Globus pallidus (tissue), 1 donor: ENCODE results near the gene TMEM100.
A peak's percentile ranks its signal among the peaks of the same experiment; 100 is the strongest.

Source experiments
- DNase-seq: peaks from one replicate; pipeline ENCODE4 v3.0.0-alpha.2; 2015; ENCODE audit warnings: low spot score

The TMEM100 gene

GRCh38 chr17:55717898-55718735 lies 4.5 kb downstream of the TMEM100 start:
- DNase-seq = peak; percentile 54

GRCh38 chr17:55717432-55717831 lies 5.2 kb downstream of the TMEM100 start:
- no peak for DNase-seq

GRCh38 chr17:55710829-55711496 lies 11.7 kb downstream of the TMEM100 start:
- DNase-seq = no peak

- DNase-seq = no peak
Observed at GRCh38 chr17:55710410-55710809, 12.3 kb downstream of the TMEM100 start.

- no peak for DNase-seq
Observed at GRCh38 chr17:55709984-55710383, 12.7 kb downstream of the TMEM100 start.

GRCh38 chr17:55709440-55709839 lies 13.2 kb downstream of the TMEM100 start:
- no peak for DNase-seq

- no peak for DNase-seq
Observed at GRCh38 chr17:55708175-55708974, 14.3 kb downstream of the TMEM100 start.

GRCh38 chr17:55706808-55707773 lies 15.6 kb downstream of the TMEM100 start:
- DNase-seq = no peak

GRCh38 chr17:55705847-55706246 lies 16.8 kb downstream of the TMEM100 start:
- DNase-seq = no peak

GRCh38 chr17:55704401-55704800 lies 18.3 kb downstream of the TMEM100 start:
- DNase-seq = no peak

- no peak for DNase-seq
Observed at GRCh38 chr17:55702150-55702549, 20.5 kb downstream of the TMEM100 start.

- no peak for DNase-seq
Observed at GRCh38 chr17:55699181-55699860, 23.3 kb downstream of the TMEM100 start.

GRCh38 chr17:55694286-55694910 lies 28.3 kb downstream of the TMEM100 start:
- DNase-seq = no peak

- no peak for DNase-seq
Observed at GRCh38 chr17:55693254-55694216, 29.1 kb downstream of the TMEM100 start.

- DNase-seq = no peak
Observed at GRCh38 chr17:55692276-55692675, 30.4 kb downstream of the TMEM100 start.

- no peak for DNase-seq
Observed at GRCh38 chr17:55691666-55692065, 31.0 kb downstream of the TMEM100 start.

GRCh38 chr17:55690105-55690508 lies 32.6 kb downstream of the TMEM100 start:
- DNase-seq = no peak

GRCh38 chr17:55689672-55690071 lies 33.0 kb downstream of the TMEM100 start:
- no peak for DNase-seq

- DNase-seq = no peak
Observed at GRCh38 chr17:55688057-55688456, 34.6 kb downstream of the TMEM100 start.
